SK-N-SH (cell line): Measurements from ENCODE around the gene ARHGEF19. TPM values are rescaled to one million over a fixed set of nuclear protein-coding genes. Genes with fewer than 3 reads are reported as not detected.
"Not testable (repeated sequence)": the region's sequence is repeated elsewhere in the genome, so short reads cannot be mapped to it uniquely, and the experiment has no call there.

Experiments used
- CTCF ChIA-PET: fragments of 300-600, 350-600 bp; formaldehyde crosslinking; extraction: SDS; loops from one replicate; lab custom pipeline; 2021; lab: Yijun Ruan, JAX
- POLR2A ChIA-PET: fragments of 350-600 bp; sonication (Branson Sonifier 250); formaldehyde crosslinking; extraction: SDS; loops from one replicate; lab custom pipeline; 2020; ENCODE audit warnings: antibody characterized with exemption, inconsistent platforms; lab: Yijun Ruan, JAX
- DNase-seq: peaks from one replicate; pipeline ENCODE4 v3.0.0; 2012
- H2AFZ ChIP-seq: fragments of 200-600 bp; sonication (generic); 2 replicates; pipeline ENCODE4 v1.8.1; 2016; ENCODE audit warnings: antibody characterized with exemption, mild to moderate bottlenecking, low read depth
- H3F3A ChIP-seq: fragments of 200-600 bp; sonication (generic); replicated peaks from 2 replicates; pipeline ENCODE3; 2016; ENCODE audit warnings: antibody characterized with exemption, mild to moderate bottlenecking; ENCODE audit not compliant: insufficient read depth
- H3K27ac ChIP-seq, 2 experiments: fragments of 200-500 bp in 1 of 2; fragments of 200-600 bp in 1 of 2; sonication (Bioruptor generic) in 1 of 2; sonication (generic), shearing (Covaris generic) in 1 of 2; 2 replicates each; pipeline versions ENCODE4 v1.5.1 to v1.6.1; 2014 to 2016; ENCODE audit warnings: low read depth in 2 of 2, inconsistent platforms in 1 of 2, low read length in 1 of 2, mild to moderate bottlenecking in 1 of 2, mixed read lengths in 1 of 2
- H3K27me3 ChIP-seq: fragments of 200-600 bp; sonication (generic), shearing (Covaris generic); 2 replicates; pipeline ENCODE4 v1.6.1; 2016; ENCODE audit warnings: mixed run types; ENCODE audit not compliant: insufficient read depth
- H3K36me3 ChIP-seq, 2 experiments: fragments of 200-500 bp in 1 of 2; fragments of 200-600 bp in 1 of 2; sonication (Bioruptor generic) in 1 of 2; sonication (generic) in 1 of 2; replicated peaks in 1 of 2; 2 replicates each; pipeline versions ENCODE3 to v1.5.1; 2014 to 2016; ENCODE audit warnings: low read length in 1 of 2, mild to moderate bottlenecking in 1 of 2; ENCODE audit not compliant: insufficient read depth in 2 of 2, control insufficient read depth in 1 of 2
- H3K4me1 ChIP-seq, 2 experiments: fragments of 200-500 bp in 1 of 2; fragments of 200-600 bp in 1 of 2; sonication (Bioruptor generic) in 1 of 2; sonication (generic), shearing (Covaris generic) in 1 of 2; 2 replicates each; pipeline versions ENCODE4 v1.5.1 to v1.6.1; 2014 to 2016; ENCODE audit warnings: low read depth in 1 of 2, low read length in 1 of 2, mixed run types in 1 of 2; ENCODE audit not compliant: insufficient read depth in 2 of 2, control insufficient read depth in 1 of 2
- H3K4me2 ChIP-seq: fragments of 200-600 bp; sonication (generic), shearing (Covaris generic); 2 replicates; pipeline ENCODE4 v1.6.1; 2017; ENCODE audit warnings: mixed run types
- H3K4me3 ChIP-seq, 2 experiments: fragments of 200-500 bp in 1 of 2; fragments of 200-600 bp in 1 of 2; sonication (Bioruptor generic) in 1 of 2; sonication (generic), shearing (Covaris generic) in 1 of 2; 2 replicates each; pipeline versions ENCODE4 v1.5.1 to v1.8.1; 2014 to 2016; ENCODE audit warnings: low read depth in 2 of 2, inconsistent platforms in 1 of 2, low read length in 1 of 2, mild to moderate bottlenecking in 1 of 2, mixed read lengths in 1 of 2, moderate library complexity in 1 of 2
- H3K79me2 ChIP-seq: fragments of 200-600 bp; sonication (generic); 2 replicates; pipeline ENCODE4 v1.8.1; 2017; ENCODE audit warnings: mild to moderate bottlenecking; ENCODE audit not compliant: insufficient read depth
- H3K9ac ChIP-seq: fragments of 200-600 bp; sonication (generic); 2 replicates; pipeline ENCODE4 v1.6.1; 2017; ENCODE audit warnings: mixed run types
- H3K9me2 ChIP-seq: fragments of 200-600 bp; sonication (generic); 2 replicates; pipeline ENCODE4 v1.6.1; 2017; ENCODE audit warnings: mixed run types
- H3K9me3 ChIP-seq: fragments of 200-600 bp; sonication (generic); 2 replicates; pipeline ENCODE4 v1.6.1; 2017; ENCODE audit warnings: mixed run types, mild to moderate bottlenecking, moderate library complexity
- H4K20me1 ChIP-seq: fragments of 200-600 bp; sonication (generic); 2 replicates; pipeline ENCODE4 v1.6.1; 2017; ENCODE audit warnings: mild to moderate bottlenecking, mixed run types; ENCODE audit not compliant: insufficient read depth
- ELF1 ChIP-seq: IDR thresholded peaks from 2 replicates; pipeline ENCODE4 v1.4.0; 2012
- FOXJ3 ChIP-seq: sonication (generic); formaldehyde crosslinking; IDR thresholded peaks from 2 replicates; pipeline ENCODE4 v1.5.1; 2020; ENCODE audit warnings: mild to moderate bottlenecking, missing genetic modification reagents
- GATA2 ChIP-seq: sonication (generic); formaldehyde crosslinking; IDR thresholded peaks from 2 replicates; pipeline ENCODE4 v1.5.0; 2020; ENCODE audit warnings: mild to moderate bottlenecking, missing genetic modification reagents
- MXI1 ChIP-seq: IDR thresholded peaks from 2 replicates; pipeline ENCODE4 v1.6.1; 2012; ENCODE audit warnings: mild to moderate bottlenecking, low read depth, low read length, improper control_type of control experiment
- RAD21 ChIP-seq: IDR thresholded peaks from 2 replicates; pipeline ENCODE4 v1.6.1; 2012; ENCODE audit warnings: mild to moderate bottlenecking, low read length
- SIN3A ChIP-seq: IDR thresholded peaks from 2 replicates; pipeline ENCODE4 v1.6.1; 2012; ENCODE audit warnings: low read depth, mild to moderate bottlenecking, low read length, moderate library complexity, borderline replicate concordance
- WGBS: methylation state at CpG from one replicate; pipeline ENCODE4 v1.1.6; 2017; ENCODE audit warnings: low lambda C conversion rate; 5-methylcytosine and 5-hydroxymethylcytosine counted together
- polyA plus RNA-seq, 3 experiments: library from polyadenylated mRNA; depleted of rRNA; stranded (reverse); fragments of >200 nt; gene quantifications; 2 replicates each; pipeline ENCODE4 v1.2.3, GENCODE V29; 2012
- TF ChIP-seq, protein P1 (sequence below): IDR thresholded peaks from 2 replicates; pipeline ENCODE4 v1.4.0; 2012; ENCODE audit warnings: low read depth, borderline replicate concordance
- TF ChIP-seq, protein P2 (sequence below): IDR thresholded peaks from 2 replicates; pipeline ENCODE4 v1.4.0; 2012; ENCODE audit warnings: low read depth
- TF ChIP-seq, protein P3 (sequence below): fragments of 150-350 bp; IDR thresholded peaks from 2 replicates; pipeline ENCODE4 v1.6.1; 2016; ENCODE audit warnings: mild to moderate bottlenecking, low read depth, low read length

Gene ARHGEF19
- polyA plus RNA-seq, 1 of the 3 experiments (the other 2 are of a cell fraction) = 11.5 TPM

DNA sequence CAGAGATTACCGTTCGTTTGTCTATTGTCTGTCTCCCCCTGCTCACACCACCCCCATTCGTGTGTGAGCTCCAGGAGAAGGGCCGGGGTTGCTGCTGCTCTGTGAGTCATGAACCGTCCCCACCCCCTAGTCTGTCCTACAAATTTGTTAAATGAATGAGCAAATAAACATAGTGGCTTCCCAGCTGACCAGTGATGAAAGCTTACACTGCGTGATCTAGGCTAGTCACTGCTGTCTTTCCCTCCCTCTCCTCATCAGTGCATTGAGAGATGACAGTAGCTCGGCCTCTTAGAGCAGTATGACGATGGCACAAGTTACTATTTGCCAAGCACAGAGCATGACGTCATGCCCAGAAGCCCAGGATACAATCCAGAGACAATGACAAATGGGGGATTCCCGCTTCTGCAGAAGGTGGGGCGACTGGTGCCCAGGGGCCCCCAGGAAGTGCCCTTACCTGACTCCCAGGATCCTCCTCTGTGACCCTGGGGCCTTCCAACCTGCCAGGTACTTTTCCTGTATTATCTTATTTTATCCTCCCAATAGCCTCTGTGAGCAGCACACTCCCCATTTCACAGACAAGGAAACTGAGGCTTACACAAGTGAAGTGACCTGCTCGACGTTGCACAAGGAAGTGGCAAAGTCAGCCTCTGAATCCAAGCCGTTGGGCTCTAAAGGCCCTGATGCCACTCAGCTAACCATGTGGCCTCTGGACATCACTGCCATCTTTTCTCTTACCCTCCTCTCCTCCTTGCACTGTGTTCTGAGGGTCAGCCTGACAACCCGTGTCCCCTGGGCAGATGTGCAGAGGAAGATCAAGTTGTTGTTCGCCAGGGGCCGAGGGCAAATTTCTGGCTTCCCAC is 48.0 kb downstream of the ARHGEF19 start (continued):
- TF ChIP-seq, protein P1, sequence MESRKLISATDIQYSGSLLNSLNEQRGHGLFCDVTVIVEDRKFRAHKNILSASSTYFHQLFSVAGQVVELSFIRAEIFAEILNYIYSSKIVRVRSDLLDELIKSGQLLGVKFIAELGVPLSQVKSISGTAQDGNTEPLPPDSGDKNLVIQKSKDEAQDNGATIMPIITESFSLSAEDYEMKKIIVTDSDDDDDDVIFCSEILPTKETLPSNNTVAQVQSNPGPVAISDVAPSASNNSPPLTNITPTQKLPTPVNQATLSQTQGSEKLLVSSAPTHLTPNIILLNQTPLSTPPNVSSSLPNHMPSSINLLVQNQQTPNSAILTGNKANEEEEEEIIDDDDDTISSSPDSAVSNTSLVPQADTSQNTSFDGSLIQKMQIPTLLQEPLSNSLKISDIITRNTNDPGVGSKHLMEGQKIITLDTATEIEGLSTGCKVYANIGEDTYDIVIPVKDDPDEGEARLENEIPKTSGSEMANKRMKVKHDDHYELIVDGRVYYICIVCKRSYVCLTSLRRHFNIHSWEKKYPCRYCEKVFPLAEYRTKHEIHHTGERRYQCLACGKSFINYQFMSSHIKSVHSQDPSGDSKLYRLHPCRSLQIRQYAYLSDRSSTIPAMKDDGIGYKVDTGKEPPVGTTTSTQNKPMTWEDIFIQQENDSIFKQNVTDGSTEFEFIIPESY = no peak
- TF ChIP-seq, protein P2, sequence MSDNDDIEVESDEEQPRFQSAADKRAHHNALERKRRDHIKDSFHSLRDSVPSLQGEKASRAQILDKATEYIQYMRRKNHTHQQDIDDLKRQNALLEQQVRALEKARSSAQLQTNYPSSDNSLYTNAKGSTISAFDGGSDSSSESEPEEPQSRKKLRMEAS = peak; percentile 50; the same call in 1 of the 2 replicates
- TF ChIP-seq MXI1 = no peak
- TF ChIP-seq ELF1 = no peak
- TF ChIP-seq RAD21 = no peak
- TF ChIP-seq SIN3A = peak; percentile 64; the same call in 1 of the 2 replicates
- TF ChIP-seq GATA2 (CRISPR knock-in tag) = no peak
- no peak for TF ChIP-seq FOXJ3 (CRISPR knock-in tag)
- TF ChIP-seq, protein P3, sequence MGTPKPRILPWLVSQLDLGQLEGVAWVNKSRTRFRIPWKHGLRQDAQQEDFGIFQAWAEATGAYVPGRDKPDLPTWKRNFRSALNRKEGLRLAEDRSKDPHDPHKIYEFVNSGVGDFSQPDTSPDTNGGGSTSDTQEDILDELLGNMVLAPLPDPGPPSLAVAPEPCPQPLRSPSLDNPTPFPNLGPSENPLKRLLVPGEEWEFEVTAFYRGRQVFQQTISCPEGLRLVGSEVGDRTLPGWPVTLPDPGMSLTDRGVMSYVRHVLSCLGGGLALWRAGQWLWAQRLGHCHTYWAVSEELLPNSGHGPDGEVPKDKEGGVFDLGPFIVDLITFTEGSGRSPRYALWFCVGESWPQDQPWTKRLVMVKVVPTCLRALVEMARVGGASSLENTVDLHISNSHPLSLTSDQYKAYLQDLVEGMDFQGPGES = no peak

DNA sequence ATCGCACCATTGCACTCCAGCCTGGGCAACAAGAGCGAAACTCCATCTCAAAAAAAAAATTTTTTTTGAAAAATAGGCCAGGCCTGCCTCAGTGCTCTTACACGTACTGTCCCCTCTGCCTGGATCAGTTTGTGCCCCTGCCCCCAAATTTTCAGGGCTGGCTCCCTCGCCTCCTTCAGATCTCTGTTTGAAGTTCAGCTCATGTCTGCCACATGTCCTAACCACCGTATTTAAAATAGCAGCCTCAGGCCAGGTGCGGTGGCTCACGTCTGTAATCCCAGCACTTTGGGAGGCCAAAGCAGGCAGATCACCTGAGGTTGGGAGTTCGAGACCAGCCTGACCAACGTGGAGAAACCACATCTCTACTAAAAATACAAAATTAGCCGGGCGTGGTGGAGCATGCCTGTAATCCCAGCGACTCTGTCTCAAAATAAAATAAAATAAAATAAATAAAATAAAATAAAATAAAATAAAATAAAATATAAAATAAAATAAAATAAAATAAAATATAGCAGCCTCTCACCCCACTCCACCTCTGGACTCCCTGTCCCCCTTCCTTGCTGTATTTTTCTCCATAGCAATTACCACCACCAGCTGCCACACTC is 48.7 kb downstream of the ARHGEF19 start:
- H3K9me3 ChIP-seq, H3K9me2 ChIP-seq, POLR2A ChIA-PET, H3K79me2 ChIP-seq, H3K36me3 ChIP-seq, DNase-seq, H3K4me1 ChIP-seq, H3K4me3 ChIP-seq, H4K20me1 ChIP-seq, H2AFZ ChIP-seq, H3K9ac ChIP-seq, H3K27me3 ChIP-seq, H3K4me2 ChIP-seq: not testable (repeated sequence)
- Histone ChIP-seq H3K27ac (peak overlapping the region in 1 of 2 experiments; percentile 50; a peak in 2 of 4 replicates), H3F3A (peaks cover 18% of the 10 kb centered on the region)
- 91% methylated on average over 12 of the region's 12 CpGs for WGBS
- CTCF ChIA-PET = interaction anchor here (0.8 to 1.5 kb wide), 4 partner anchors 10 to 32 kb away, joined by 3 to 6 read pairs (median 4); no protein-coding TSS in a partner anchor
